Measurements from ENCODE around the gene FSD1L. TPM values are rescaled to one million over a fixed set of nuclear protein-coding genes. Genes with fewer than 3 reads are reported as not detected.

FSD1L gene
- total RNA-seq, 6 experiments from 2014 or later: 1.6 to 3.0 (median 2.4) TPM

DNA sequence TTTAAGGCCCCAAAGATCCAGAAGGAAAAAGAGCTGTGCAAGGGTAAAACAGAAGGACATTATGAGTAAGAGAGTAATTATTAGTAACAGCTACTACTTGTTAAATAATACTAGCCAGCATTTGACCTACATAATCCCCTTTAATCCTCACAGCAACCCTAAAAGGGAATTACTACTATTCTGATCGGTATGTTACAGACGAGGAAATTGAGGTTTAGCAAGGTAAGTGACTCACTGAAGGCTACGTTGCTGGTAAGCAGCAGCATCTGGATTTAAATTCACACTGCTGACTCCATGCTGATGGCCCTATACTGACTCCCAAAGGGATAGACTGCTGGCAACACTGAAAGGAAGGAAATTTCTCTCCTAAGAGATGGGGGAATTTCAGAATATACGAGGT lies 3.7 kb upstream of the FSD1L start:
- DNase-seq: peak; percentile 55
- Mint-ChIP-seq H3K4me1 (ENCODE audit: low read depth) (peaks cover 51% of the 10 kb centered on the region), H3K27me3 (ENCODE audit: insufficient read depth) (no peaks in the 10 kb centered on the region), H3K36me3 (ENCODE audit: low read depth) (no peaks in the 10 kb centered on the region), H3K4me3 (no peak overlapping the region), H3K9me3 (no peaks in the 10 kb centered on the region), H3K27ac (no peak overlapping the region)
- TF ChIP-seq, protein P1, sequence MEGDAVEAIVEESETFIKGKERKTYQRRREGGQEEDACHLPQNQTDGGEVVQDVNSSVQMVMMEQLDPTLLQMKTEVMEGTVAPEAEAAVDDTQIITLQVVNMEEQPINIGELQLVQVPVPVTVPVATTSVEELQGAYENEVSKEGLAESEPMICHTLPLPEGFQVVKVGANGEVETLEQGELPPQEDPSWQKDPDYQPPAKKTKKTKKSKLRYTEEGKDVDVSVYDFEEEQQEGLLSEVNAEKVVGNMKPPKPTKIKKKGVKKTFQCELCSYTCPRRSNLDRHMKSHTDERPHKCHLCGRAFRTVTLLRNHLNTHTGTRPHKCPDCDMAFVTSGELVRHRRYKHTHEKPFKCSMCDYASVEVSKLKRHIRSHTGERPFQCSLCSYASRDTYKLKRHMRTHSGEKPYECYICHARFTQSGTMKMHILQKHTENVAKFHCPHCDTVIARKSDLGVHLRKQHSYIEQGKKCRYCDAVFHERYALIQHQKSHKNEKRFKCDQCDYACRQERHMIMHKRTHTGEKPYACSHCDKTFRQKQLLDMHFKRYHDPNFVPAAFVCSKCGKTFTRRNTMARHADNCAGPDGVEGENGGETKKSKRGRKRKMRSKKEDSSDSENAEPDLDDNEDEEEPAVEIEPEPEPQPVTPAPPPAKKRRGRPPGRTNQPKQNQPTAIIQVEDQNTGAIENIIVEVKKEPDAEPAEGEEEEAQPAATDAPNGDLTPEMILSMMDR (IDR thresholded peaks at IDR 0.05): no peak

DNA sequence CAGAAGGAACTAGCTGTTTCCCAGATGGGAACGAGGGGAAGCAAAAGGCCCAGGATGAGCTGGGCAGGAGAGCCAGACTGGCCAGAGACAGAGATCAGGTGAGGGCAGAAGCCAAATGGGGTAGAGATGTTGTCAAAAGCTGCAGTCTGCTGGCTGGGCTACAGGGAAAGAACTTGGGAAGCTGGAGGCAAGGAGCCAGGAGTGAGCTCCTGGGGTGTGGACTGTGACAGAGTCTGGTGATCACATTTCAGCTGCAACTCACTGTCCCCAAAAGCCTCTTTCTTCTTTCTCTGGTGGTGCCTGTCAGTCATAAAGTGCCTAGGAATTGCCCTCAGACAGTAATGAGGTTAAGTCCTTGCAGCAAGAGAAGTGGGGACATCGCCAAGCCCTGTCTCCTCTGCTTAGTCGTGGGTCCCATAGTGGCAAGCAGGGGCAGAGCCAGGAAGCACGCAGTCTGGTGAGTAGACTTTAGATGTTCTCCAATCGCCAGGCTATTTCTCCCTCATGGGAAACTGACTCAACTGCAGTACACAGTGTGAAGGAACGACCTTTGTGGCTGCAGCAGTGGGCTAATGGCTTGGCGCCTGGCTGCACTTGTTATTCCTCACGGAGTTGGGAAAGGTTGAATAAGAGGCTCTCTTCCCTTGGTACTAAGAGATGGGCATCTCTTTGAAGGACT lies 2.5 kb upstream of the FSD1L start:
- H3K27me3 Mint-ChIP-seq (ENCODE audit: insufficient read depth): no peaks in the 10 kb centered on the region
- H3K4me1 Mint-ChIP-seq (ENCODE audit: low read depth): peaks cover 53% of the 10 kb centered on the region
- DNase-seq: no peak
- H3K27ac Mint-ChIP-seq: no peak overlapping the region
- TF ChIP-seq, protein P1 (IDR thresholded peaks at IDR 0.05): no peak
- H3K9me3 Mint-ChIP-seq: no peaks in the 10 kb centered on the region
- H3K4me3 Mint-ChIP-seq: no peak overlapping the region
- H3K36me3 Mint-ChIP-seq (ENCODE audit: low read depth): no peaks in the 10 kb centered on the region

DNA sequence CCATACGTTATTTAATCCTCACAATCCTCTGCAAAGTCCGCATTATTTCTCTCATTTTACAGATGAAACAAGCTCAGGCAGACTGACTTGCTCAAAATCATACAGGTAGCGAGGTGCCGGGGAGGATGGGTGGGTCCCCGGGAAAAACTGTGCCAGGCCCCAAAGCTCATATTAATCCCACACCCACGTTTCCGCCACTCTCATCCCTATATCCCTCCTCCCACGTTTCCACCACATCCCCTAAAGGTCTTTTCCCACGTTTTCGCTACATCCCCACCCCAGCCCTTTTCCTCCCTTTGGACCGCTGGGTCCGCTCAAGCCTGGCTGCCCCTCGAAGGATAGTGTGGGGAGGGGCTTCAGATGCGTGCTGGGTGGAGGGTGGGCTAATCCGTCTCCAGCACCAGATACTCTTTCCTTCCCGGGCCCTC lies 434 bp upstream of the FSD1L start:
- DNase-seq: no peak
- Mint-ChIP-seq H3K9me3 (no peaks in the 10 kb centered on the region), H3K27ac (peak overlapping the region; percentile 88), H3K4me1 (ENCODE audit: low read depth) (peaks cover 64% of the 10 kb centered on the region), H3K36me3 (ENCODE audit: low read depth) (no peaks in the 10 kb centered on the region), H3K4me3 (peak overlapping the region; percentile 90), H3K27me3 (ENCODE audit: insufficient read depth) (no peaks in the 10 kb centered on the region)
- TF ChIP-seq, protein P1 (IDR thresholded peaks at IDR 0.05): no peak

- Mint-ChIP-seq H3K36me3 (ENCODE audit: low read depth) (no peaks in the 10 kb centered on the region), H3K27ac (peak overlapping the region; percentile 88), H3K4me1 (ENCODE audit: low read depth) (peaks cover 60% of the 10 kb centered on the region), H3K4me3 (peak overlapping the region; percentile 90), H3K9me3 (no peaks in the 10 kb centered on the region), H3K27me3 (ENCODE audit: insufficient read depth) (no peaks in the 10 kb centered on the region)
- DNase-seq: no peak
- TF ChIP-seq, protein P1 (IDR thresholded peaks at IDR 0.05): no peak
Measured at GRCh38 chr9:105449081-105449480, 1.2 kb downstream of the FSD1L start.

DNA sequence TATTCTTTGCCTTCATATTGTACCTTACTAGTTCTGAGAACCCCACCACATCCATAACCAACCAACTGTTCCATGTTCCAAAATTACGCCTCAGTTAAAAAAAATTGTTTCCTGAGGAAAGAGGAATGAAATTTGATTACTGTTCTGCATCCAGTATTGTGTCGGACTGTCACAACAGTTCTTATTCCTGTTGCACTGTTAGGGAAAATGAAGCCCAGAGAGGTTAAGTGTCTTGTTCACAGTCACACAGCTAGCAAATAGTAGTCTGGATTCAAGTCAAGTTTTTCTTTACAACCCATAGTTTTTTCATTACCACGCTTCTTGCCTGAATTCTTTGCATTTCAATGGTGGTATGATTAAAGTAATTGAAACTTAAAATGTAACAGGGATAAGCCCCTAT lies 4.4 kb downstream of the FSD1L start:
- no peaks in the 10 kb centered on the region for H3K36me3 Mint-ChIP-seq (ENCODE audit: low read depth)
- TF ChIP-seq, protein P1 (IDR thresholded peaks at IDR 0.05): no peak
- peaks cover 69% of the 10 kb centered on the region for H3K4me1 Mint-ChIP-seq (ENCODE audit: low read depth)
- no peaks in the 10 kb centered on the region for H3K9me3 Mint-ChIP-seq
- no peak overlapping the region for H3K4me3 Mint-ChIP-seq
- H3K27me3 Mint-ChIP-seq (ENCODE audit: insufficient read depth): no peaks in the 10 kb centered on the region
- no peak for DNase-seq
- H3K27ac Mint-ChIP-seq: no peak overlapping the region
